Esophagus squamous epithelium (tissue), 4 donors: ENCODE measurements around the gene MYBPC2.

Experiments
- POLR2A ChIP-seq, 4 donors: fragments of 450-650 bp; IDR thresholded peaks; one replicate each; pipeline ENCODE4 v1.6.1; 2017; ENCODE audit warnings: antibody characterized with exemption in 4 of 4, mild to moderate bottlenecking in 4 of 4, moderate library complexity in 3 of 4
- TF ChIP-seq, protein P1 (sequence below), 6 experiments: fragments of 450-650 bp in 4 of 6; fragments of 200-600 bp in 2 of 6; sonication (generic) in 2 of 6; IDR thresholded peaks; one replicate each; pipeline ENCODE4 v1.5.1; 2016 to 2019; ENCODE audit warnings: antibody characterized with exemption in 6 of 6, mild to moderate bottlenecking in 4 of 6, moderate library complexity in 4 of 6

DNA sequence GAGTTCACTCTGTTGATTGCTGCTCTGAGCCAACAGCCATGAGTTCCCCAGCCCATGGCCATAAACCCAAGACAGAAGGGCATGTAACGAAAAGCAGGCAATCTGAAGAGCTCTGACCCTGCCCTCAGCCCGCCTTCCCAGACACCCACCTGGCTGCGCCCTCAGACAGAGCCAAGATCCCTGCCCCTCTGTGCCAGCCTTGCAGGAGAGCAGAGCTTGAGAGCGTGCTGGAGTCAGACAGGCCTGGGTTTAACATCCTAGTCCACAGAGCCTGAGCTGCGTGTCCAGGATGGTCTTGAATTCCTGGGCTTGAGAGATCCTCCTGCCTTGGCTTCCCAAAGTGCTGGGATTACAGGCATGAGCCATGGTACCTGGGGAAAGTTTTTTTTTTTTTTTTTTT lies 24.6 kb downstream of the MYBPC2 start:
- no peak for TF ChIP-seq POLR2A (IDR thresholded peaks at IDR 0.05)
- TF ChIP-seq, protein P1, sequence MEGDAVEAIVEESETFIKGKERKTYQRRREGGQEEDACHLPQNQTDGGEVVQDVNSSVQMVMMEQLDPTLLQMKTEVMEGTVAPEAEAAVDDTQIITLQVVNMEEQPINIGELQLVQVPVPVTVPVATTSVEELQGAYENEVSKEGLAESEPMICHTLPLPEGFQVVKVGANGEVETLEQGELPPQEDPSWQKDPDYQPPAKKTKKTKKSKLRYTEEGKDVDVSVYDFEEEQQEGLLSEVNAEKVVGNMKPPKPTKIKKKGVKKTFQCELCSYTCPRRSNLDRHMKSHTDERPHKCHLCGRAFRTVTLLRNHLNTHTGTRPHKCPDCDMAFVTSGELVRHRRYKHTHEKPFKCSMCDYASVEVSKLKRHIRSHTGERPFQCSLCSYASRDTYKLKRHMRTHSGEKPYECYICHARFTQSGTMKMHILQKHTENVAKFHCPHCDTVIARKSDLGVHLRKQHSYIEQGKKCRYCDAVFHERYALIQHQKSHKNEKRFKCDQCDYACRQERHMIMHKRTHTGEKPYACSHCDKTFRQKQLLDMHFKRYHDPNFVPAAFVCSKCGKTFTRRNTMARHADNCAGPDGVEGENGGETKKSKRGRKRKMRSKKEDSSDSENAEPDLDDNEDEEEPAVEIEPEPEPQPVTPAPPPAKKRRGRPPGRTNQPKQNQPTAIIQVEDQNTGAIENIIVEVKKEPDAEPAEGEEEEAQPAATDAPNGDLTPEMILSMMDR (IDR thresholded peaks at IDR 0.05) = no peak
